Esophagus squamous epithelium (tissue), 4 donors: ENCODE data around the gene PRKAR1A.

ENCODE experiments used
- CTCF ChIP-seq, 6 experiments: fragments of 450-650 bp in 4 of 6; fragments of 200-600 bp in 2 of 6; sonication (generic) in 2 of 6; IDR thresholded peaks; one replicate each; pipeline ENCODE4 v1.5.1; 2016 to 2019; ENCODE audit warnings: antibody characterized with exemption in 6 of 6, mild to moderate bottlenecking in 4 of 6, moderate library complexity in 4 of 6
- POLR2A ChIP-seq, 4 donors: fragments of 450-650 bp; IDR thresholded peaks; one replicate each; pipeline ENCODE4 v1.6.1; 2017; ENCODE audit warnings: antibody characterized with exemption in 4 of 4, mild to moderate bottlenecking in 4 of 4, moderate library complexity in 3 of 4

GRCh38 chr17:68587026-68587425, 74.8 kb downstream of the PRKAR1A start:
- TF ChIP-seq POLR2A (IDR thresholded peaks at IDR 0.05) (no peak), CTCF (IDR thresholded peaks at IDR 0.05) (no peak)
